GM18499 (cell line): ENCODE measurements around the gene HAPLN2.
"Not testable (repeated sequence)": the region's sequence is repeated elsewhere in the genome, so short reads cannot be mapped to it uniquely, and the experiment has no call there.

ENCODE experiments used
- ATAC-seq: cut with Tn5 transposase; IDR thresholded peaks from one replicate; pipeline ENCODE4 v1.9.1; 2021; ENCODE audit warnings: moderate number of reproducible peaks; ENCODE audit not compliant: insufficient read depth, unreplicated experiment

HAPLN2 gene

DNA sequence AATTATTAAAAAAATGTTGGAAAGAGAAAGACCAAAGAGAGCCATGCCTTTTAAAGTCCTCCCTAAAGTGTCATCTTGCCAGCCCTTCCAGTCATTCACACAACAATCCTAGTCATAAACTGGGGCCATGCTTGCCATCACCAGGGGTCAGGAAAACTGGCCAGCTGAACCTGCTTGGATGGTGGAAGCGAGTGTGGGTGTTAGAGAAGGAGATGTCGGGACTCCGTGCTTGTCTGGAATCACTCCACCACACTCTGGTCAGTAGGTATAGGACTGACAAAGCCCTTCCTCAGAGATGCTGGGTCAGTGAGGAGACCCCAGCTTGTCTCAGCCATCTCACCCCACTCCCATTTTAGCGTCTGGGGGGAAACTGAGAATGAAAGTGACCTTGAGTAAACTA lies 3.3 kb upstream of the HAPLN2 start:
- no peak for ATAC-seq

DNA sequence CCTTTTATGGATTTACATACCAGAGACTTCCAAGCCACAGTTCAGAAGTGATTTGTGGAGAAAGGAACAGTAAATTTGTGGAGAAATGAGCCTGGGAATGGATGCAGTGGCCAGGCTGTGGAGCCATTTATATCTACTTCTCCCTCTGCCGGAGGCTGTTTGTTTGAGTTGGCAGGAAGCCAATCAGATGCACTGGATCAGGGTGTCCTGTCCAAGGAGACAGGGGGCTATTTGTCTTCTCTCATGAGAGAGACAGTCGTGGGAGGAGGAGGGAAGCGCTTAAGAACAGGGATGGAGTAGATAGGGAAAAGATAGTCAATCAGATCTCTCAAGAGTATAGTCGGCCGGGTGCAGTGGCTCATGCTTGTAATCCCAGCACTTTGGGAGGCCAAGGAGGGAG lies 2.8 kb upstream of the HAPLN2 start:
- no peak for ATAC-seq

DNA sequence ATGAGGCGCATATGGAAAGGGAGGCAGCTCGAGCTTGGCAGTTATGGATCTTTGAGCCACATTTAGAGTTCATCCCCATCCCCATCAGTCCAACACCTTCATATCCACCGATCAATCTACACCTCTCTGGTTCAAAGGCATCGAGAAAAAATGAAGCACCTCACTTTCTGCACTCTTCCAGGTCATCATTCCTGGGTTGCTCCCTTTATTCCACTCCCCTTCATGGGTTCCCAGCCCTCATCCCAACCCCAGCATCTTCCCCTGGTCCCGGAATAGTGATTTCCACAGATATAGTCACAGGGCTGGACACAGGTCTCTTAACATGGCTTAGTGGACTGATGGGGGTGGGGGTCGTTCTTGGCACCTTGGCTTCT lies 354 bp downstream of the HAPLN2 start:
- no peak for ATAC-seq

DNA sequence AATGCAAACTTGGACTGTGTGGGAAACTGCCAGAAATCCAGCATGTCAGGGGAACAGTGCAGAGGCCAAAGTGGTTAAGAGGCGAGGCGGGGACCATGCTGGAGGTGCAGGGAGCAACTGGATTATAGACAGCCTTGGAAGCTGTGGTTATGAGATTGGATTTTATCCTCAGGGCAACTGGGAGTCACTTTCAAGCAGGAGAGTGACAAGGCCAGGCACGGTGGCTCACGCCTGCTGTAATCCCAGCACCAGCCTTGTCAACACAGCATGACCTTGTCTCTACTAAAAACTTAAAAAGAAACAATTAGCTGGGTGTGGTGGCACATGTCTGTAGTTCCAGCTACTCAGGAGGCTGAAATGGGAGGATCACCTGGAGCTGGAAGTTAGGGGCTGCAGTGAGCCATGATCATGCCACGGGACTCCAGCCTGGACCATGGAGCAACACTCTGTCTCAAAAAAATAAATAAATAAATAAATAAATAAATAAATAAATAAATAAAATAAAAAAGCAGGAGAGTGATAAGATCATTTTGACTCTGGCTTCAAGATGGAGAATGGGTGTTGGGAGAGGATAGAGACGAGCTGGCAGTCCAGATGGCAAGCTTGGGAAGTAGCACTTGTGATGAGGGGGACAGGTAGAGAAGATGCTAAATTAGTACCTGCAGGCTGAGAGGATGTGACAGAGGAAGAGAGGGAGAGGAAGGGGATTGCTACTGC lies 3.5 kb downstream of the HAPLN2 start:
- no peak for ATAC-seq

DNA sequence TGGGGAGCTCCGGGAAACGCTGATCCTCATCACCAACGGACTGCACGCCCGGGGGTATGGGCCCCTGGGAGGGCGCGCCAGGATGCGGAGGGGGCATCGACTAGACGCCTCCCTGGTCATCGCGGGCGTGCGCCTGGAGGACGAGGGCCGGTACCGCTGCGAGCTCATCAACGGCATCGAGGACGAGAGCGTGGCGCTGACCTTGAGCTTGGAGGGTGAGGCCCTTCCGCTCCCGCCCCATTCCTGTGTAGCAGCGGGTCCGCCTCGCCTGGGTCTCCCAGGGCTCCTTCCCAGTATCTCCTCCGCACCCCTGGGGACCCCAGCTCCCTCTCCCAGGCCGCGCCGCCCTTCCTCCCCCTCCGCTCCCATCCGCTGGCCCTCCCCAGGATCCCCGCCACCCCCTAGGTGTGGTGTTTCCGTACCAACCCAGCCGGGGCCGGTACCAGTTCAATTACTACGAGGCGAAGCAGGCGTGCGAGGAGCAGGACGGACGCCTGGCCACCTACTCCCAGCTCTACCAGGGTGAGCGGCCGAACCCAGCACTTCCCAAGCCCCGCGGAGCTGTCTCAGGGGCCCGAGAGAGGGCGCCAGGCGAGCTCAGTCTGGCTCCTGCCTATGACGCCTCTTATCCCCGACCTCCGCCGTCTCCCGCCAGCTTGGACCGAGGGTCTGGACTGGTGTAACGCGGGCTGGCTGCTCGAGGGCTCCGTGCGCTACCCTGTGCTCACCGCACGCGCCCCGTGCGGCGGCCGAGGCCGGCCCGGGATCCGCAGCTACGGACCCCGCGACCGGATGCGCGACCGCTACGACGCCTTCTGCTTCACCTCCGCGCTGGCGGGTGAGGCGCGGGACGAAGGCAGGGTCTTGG lies 5.0 kb downstream of the HAPLN2 start:
- no peak for ATAC-seq

DNA sequence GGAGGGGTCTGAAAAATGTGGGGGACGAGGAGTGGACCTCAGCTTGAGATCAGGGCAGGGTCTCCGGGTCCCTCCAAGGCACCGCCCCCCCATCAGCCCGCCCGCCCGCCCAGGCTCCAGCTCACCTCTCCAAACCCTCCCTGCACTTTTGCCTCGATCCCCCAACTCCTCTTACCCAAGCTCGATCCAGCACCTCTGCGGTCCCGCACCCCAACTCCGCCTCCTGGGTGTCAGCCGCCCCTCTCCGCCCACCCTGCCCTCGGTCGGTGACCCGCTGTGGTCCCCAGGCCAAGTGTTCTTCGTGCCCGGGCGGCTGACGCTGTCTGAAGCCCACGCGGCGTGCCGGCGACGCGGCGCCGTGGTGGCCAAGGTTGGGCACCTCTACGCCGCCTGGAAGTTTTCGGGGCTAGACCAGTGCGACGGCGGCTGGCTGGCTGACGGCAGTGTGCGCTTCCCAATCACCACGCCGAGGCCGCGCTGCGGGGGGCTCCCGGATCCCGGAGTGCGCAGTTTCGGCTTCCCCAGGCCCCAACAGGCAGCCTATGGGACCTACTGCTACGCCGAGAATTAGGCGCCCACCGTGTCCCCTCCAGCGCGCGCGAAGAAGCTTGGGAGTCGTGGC lies 5.7 kb downstream of the HAPLN2 start:
- no peak for ATAC-seq

DNA sequence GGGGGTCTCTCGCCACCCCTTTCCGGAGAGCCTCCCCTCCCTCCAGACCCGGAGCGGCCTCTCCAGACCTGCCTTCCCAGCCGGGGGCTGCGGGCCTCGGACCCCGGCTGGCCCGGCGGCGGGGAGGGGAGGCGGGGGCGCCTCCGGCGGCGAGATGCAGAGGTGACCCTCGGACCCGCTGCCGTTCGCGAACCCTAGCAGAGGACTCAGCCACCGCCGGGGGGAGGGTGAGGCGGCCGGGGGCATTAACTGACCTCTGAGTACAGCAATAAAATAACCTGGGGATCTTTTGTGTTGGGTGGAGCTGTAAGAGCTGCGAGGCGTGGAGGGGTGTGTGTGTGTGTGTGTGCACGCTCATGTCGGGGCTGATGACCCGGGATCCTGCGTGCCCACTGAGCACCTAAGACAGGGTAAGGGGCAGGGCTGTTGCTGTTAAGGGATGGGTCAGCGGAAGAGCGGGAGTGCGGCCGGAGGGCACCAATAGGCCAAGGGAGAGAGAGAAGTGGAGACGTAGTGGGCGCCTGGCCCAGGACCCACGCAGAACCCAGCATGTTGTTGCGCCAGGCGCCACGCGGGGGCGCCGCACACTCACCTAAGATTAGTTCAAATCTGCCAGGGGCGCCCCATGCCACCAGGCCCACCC lies 6.3 kb downstream of the HAPLN2 start:
- no peak for ATAC-seq

DNA sequence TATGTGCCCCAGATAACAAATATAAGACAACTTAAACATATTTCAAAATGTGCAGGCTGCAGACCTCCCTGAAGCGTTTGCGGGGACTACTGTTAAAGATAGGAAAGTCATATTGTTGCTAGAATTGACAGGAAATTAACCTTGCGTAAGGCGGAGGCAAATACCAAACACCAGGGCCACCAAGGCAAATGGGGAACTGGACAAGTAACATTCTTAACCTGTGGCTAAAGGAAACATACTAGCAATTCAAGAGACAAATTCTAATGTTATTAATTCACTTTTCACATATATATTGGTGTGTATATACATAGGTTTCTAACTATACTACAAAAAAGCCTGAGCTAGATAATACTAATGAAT lies 6.8 kb downstream of the HAPLN2 start:
- no peak for ATAC-seq

DNA sequence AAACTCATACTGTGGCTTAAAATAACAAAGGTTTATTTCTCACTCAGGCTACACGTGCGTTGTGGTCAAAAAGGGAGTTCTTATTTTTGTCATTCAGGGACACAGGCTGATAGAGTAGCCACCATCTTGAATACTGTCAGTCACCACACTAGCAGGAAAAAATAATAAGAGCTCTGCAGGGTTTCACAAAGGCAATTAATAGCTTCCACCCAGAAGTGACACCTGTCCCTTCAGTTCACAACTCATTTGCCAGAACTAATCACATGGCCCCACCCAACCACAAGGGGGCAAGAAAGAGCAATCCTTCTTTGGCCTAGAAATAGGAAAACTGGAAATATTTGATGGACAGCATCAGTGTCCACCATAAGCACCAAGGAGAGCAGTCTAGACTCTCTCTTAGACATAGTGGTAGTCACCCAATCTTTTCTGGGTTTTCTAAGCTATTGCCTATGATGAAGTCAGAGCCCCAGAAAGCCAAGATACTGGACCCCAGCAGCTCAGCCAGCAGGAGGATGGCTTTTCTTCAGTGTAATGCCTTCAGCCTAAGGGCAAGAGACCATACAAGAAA lies 8.2 kb downstream of the HAPLN2 start:
- no peak for ATAC-seq

DNA sequence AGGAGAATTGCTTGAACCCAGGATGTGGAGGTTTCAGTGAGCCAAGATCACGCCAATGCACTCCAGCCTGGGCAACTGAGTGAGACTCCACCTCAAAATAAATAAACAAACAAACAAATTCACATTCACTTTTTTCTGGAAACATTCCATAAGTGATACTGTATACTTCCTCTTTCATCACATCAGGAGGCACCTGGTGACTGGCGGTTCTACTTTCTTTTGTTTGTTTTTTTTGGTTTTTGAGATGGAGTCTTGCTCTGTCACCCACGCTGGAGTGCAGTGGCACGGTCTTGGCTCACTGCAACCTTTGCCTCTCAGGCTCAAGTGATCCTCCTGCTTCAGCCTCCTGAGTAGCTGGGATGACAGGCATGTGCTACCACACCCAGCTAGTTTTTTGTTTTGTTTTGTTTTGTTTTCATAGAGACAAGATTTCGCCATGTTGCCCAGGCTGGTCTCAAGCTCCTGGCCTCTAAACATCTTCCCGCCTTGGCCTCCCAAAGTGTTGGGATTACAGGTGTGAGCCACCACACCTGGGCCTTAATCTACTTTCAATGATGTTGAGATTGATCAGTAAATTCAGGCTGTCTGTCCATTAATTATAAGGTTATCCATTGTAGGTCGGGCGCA lies 10.7 kb downstream of the HAPLN2 start:
- ATAC-seq: no peak

DNA sequence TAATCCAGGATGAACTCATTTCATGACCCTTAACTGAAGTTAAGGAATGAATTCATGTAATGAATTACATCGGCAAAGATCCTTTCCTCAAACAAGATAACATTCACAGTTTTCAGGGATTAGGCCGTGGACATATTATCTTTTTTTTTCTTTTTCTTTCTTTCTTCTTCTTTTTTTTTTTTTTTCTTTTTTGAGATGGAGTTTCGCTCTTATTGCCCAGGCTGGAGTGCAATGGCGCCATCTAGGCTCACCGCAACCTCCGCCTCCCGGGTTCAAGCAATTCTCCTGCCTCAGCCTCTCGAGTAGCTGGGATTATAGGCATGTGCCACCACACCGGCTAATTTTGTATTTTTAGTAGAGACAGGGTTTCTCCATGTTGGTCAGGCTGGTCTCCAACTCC lies 11.9 kb downstream of the HAPLN2 start:
- ATAC-seq: not testable (repeated sequence)

DNA sequence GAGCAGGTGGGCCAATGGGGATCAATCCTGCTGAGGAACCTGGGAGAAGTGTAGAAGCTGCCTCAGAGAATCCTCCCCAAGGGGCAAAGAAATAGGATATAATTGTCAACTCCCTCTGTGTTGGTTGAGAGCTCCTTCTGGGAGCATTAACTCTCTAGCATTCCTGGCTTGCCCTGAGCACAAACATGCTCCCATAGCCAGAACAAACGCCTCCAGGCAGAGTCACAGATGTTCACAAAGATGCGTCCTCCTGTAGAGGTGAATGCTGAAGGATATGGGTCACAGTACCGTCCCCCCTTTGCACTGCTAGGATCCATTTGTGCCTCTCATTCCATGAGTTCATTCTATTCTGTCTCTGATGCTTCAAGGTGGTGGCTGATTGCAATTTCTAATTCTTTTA lies 13.1 kb downstream of the HAPLN2 start:
- no peak for ATAC-seq

DNA sequence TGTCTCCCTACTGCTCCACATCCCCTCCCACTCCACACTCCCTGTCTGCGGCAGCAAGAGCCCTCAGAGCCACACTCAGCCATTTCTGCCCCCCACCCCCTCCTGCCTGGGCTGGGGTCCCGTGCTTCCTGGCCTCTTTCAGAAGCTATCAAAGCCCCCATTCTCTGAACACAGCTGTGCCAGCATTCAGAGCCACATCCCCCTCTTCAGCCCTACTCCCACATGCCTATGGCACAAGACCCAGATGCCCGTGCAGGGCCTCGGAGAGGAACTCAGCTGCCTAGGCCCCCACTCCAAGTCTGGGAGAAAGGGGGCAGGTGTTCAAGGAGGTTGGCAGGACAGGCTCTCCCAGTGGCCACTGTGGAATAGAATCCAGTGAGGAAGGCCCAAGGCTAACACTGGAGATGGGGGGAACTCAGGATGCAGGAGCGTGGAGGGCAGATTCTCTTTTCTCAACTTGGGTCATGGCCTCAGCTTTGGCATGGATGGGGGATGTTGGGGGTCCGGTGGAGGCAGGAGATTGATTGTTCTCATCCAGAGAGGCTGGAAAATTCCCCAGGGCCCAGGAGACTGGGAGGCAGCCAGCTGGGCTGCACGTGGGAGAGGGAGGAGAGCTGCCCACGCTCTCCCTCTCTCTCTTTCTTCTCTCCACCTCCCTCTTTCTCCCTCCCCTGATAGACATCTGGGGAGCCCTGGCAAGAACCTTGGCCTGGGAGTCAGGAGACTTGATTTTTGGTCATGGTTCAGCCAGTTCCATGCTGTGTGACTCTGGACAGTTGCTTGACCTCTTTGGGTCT lies 19.2 kb downstream of the HAPLN2 start:
- no peak for ATAC-seq

DNA sequence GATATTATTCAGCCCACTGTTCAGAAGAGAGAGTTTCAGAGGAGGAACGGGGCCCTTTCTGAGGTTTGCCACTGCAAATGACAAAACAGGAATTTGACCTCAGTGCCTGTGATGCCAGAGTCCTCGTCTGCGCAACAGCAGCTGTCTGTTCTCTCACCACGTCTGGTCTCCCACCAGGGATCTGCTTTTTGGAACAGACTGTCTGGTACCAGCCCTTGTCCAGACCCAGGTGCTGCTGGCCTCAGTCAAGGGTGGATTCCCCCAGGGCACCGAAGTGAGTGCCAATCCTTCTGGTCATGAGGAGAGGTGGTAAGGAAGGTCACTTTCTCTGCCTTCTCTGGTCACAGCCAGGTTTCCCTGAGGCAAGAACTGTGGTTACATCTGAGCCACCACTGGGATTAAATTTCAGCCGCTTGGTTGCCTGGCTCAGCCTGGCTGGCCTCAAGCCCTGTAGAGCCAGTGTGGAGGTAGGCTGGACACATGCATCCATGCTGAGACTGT lies 20.4 kb downstream of the HAPLN2 start:
- ATAC-seq: no peak

DNA sequence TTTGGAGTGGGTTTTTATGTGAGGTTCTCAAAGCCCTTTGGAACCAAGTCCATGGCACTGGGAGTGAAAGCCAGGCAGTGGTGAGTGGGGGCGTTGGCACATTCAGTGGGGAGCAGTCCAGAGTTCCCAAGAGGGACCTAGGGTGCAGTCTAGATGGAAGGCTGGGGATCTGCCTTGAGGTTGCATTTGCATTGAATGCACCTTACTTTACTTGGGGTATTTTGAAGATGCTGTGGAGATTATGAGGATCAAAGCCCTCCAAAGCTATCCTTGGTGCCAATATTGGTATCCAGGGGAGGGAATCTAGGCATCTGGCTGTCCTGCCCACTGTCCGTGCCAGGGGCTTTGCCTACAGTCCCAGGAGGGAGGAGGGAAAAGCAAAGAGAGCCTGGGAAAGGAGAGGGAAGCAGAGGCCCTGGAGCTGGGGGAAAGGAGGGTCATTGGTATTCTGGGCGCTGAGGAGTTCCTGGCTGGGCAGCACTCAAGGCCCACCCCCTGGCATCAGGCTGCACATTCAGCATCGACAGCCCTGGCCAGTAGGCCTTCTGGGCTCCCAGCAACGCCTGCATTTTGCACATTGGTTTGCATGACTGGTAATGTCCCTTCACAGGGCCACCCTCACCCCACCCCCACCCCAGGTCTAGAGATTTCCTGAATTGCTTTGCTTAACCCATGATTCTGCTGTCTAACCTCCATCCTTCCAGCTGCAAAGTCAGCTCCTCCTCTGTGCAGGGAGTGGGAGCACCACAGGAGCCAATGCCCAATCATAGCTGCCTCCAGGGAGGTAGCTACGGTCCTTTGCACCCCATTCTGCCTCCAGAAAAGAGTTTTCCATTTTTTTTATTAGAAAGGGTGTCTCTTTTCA lies 21.9 kb downstream of the HAPLN2 start:
- no peak for ATAC-seq

DNA sequence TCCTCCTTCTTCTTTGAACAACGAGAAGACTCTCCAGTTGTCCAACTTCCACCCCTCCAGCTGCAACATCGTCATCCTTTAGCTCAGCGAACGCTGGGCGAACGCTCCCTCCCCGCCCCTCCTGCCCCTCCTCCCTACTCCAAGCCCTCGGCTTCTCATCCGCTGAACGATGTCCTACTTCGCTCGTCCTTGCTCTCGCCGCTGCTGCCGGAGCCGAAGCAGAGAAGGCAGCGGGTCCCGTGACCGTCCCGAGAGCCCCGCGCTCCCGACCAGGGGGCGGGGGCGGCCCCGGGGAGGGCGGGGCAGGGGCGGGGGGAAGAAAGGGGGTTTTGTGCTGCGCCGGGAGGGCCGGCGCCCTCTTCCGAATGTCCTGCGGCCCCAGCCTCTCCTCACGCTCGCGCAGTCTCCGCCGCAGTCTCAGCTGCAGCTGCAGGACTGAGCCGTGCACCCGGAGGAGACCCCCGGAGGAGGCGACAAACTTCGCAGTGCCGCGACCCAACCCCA lies 22.6 kb downstream of the HAPLN2 start, which contains the start of gene BCAN:
Gene BCAN, plus strand, starts transcription at position 357 of the 504 bp plus-strand sequence. CDS start 3,938 bp downstream, outside the sequence.
- no peak for ATAC-seq

DNA sequence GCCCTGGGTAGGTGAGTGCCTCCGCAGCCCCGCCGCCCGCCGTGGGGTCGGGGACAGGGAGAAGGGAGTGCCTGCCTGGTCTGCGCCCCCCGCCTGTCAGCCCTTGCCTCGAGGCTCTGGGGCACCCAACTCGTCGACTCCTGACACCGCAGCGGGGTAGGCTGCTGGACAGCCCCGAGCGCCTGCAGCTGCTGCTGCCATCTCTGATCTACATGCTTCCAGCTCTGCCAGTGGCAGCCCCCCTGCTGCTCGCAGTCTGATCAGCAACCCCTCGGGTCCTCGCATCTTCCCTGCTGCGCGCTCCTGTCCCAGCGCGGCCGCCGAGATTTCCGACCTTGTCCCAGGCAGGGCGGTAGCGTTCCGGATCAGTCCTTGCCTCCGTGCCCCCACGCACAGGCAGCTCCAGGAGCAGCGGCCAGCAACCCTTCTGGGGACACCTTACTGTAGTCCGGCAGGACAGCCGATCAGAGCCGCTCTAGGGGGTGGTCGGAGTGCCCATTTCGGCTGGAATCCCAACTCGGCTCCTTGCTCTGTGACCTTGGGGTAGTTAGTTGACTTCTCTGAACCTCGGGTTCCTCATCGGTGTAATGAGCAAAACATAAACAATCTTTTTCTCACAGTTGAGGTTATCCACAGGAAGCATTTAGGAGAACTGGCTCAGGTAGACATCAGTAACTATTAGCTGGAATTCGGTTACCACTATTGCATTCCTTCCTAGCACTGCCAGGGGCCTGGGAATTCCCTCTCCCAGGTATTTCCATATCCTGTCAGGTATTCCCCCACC lies 23.2 kb downstream of the HAPLN2 start:
- no peak for ATAC-seq
